Midbrain (tissue), 1 donor: ENCODE measurements around the gene LSM3.

Experiments used
- DNase-seq: peaks from one replicate; lab custom pipeline; 2025; lab: John Stamatoyannopoulos, UW

LSM3 gene

DNA sequence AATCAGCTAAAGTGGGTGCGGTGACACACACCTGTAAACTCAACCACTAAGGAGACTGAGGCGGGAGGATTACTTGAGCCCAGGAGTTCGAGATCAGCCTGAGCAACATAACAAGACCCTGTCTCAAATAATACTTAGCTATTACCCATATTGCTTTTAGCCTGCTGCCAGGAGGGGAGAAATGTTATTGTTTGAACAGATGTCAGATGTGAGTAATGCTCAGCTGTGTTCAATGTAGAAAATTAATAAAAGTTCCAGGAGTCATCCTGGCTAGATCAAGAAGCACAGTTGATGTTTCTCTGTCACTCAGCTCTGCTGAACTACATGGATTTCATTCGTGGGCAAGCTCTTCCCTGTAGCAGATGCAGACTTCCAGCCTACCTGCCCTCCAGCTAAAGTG is 22.2 kb downstream of the LSM3 start:
- no peak for DNase-seq

DNA sequence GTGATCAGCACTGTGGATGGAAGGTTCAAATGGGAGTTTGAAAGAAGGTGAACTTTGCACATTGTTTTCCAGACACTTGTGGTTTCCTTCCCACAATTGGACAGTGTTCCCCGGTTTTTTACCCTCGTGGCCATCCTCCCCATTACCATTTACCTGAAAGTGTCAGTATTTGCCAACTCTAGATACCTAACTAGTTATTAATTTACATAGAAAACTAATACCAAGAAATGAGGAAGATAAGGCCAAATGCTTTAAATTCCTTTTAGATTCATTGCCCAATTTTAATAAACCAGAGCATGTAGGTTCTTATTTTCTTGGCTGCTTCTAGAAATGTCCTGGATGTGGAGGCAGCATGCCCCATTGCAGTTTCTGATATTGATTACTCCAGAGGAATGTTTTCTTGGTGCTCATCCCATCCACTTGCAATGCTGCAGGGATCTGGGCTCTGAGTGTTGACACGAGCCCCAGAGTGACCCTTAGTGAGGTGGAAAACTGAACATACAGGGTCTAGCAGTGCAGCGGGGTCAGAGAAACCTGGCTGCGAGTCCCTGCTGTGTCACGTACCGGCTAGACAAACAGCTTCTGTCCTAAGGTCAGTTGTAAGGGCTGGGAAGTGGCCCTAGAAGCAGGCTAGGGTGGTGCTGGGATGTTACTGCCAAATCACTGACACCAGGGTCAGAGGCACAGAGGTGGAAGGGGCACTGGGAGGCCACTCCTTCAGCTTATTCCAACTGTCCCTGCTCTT is 23.5 kb downstream of the LSM3 start:
- DNase-seq, result no peak

DNA sequence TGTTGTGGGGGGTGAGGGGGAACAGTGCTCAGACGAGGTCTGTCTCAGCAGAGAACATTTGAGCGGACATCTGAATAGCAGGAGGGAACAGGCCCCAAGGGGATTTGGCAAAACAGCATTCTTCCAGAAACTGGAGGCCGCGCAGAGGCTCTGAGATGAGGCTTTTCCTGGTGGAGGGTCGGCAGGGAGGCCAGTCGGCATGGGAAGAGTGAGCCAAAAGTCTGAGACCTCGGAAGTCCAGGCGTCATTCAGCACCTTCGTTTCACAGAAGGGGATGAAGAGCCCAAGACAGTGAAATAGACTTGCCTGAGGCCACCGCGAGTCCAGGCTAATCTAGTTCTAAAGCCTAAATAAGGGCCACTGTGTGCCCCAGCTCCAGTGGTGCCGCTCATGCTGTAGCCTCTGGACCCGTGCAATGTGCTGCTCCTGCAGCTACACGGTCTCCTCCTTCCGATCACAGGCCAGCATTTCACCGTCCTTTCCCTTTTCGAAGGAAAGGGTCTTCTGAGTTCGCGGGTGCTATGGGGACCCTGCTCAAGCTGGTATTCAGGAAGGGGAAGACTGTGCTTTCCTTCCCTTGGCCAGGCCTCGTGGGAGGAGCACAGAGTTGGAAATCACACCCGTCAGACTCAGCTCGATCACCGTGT is 24.4 kb downstream of the LSM3 start:
- DNase-seq, result no peak

DNA sequence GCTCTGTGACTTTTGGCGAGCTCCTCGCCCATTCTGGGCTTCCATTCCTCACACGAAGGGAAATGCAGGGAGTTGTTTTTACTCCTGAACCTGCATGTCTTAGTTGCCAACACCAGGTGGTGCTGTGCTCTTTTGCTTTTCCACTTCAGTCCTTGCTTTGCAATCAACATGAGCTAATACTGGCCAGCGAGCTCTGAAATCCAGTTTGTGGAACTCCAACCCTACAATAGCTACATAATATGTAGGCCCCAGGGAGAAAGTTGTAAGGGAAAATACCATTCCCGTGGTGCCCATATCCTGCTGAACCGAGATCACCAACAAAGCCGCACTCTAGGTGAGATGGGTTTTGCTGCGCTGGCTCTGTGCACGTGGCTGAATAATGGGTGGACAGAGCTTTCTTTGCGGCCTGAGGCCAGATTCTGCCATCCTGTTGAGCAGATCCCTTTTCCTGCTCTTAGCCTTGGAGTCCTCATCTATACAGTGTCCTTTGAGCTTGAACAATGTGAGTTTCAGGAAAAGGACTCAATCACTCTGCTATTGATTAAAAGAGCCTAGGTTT is 25.0 kb downstream of the LSM3 start:
- DNase-seq, result peak; percentile 85

DNA sequence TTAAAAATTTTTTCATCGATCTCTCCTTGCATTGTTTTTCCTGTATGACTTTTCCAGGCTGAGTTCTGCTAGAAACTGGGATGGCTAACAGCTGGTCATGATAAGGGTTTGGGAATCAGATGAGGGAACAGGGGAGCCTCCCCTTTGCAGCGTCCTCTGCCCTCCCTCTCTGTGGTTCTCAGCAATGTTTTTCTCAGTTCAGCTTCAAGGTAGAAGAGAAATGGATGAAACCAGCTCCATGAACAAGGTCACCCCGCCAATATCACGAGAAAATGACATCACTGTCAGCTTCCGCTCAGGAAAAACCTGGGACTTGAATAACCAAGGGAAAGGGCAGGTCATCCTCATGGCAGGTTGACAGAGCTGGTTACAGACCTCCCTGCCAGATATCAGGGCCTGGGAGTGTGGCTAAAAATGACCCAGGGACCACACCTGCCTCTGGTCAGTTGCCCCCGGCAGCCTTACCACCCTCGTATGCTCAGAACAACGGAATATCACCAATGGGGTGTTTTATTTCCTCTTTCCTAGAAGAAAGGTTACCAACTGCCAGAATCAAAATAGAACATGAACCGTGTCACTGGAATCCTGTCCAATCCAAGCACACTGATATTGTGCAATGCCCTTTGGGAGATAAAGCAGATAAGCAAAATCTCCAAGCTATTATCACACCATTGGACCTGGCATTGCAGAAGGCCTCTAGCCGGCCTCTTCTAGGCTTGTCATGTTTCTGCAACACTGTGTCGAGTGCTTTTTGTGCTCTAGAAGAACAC is 26.1 kb downstream of the LSM3 start:
- DNase-seq, result no peak

DNA sequence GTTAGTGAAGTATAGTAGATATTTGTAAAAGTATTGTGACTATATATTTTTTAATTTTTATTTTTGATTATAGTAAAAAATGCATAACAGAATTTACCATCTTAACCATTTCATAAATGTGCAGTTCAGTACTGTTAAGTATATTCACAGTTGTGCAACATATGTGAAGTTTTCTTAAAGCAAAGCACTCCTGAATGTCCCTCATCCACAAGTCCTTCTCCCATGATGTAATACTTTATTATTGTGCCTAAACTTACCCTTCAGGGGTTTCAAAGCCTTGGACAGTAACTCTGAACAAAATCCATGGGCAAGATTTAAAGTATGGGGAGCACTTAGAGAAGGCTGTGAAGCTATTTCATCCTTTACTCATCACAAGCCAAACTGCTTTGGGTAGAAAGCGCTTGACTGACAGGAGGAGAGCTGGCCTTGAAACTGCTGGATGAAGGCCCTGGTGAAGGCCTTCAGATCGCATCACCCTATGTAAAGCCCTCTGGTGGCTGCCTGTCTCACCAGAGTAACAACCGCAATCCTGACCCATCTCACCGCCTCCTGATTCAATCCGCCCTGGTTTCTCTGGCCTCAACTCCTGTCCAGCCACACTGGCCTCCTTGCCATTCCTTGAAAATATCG is 28.0 kb downstream of the LSM3 start:
- no peak for DNase-seq

DNA sequence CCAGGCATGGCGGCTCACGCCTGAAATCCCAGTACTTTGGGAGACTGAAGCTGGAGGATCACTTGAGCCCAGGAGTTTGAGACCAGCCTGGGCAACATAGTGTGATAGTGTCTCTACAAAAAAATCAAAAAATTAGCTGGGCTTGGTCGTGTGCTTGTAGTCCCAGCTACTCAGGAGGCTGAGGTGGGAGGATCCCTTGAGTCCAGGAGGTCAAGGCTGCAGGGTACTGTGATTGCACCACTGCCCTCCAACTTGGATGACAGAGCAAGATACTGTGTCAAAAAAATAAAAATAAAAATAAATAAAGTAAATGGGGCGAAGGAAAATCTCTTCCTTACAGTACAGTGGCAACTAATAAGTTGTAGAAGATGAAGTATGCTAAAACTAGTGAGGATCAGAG is 29.6 kb downstream of the LSM3 start:
- no peak for DNase-seq

DNA sequence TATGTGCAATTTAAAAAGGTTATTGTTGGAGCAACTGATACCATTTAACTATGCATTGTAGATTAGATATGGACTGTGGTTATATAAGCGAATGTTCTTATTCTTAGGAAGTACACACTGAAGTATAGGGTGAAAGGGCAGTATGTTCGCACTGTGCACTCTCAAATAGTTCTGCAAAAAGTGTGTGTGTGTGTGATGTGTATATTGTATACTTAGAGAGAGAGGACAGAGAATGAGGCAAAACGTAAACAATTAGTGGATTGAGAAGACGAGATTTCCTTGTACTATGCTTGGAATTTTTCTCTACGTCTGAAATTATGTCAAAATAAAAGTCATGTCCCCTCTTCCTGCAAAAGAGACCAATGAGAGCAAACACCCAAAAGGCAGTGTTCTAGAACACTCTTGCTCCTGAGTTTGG is 30.4 kb downstream of the LSM3 start:
- no peak for DNase-seq

DNA sequence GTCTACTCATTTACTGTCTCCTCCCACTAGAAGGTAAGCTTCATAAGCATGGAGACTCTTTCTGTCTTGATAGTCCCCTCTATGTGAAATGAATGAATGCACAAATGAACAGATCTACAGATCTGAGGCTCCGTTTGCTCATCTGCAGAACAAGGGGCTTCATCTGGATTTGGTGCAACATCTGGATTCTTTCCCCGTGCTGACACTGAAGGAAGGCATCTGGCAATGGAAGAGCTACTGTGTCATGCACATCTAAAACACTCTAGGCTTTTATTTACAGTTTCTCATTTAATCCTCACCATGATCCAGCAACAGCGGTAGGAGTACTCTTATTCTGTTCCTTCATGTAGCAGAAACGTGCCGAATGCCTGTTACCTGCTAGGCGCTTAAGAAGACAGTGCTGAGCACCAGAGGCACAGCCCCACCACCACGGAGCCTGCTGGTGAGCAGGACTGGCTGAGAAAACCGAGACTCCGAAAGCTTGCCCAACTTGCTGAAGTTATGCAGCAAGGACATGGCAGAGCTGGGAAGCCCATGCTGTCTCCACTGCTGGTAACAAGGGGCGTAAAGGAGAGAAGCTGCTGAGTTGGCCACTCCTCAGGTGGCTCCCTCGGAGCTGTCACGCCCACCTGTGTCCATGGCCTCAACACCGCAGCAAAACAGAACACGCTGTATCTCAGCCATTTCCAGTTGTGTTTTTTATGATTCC is 31.1 kb downstream of the LSM3 start:
- no peak for DNase-seq

DNA sequence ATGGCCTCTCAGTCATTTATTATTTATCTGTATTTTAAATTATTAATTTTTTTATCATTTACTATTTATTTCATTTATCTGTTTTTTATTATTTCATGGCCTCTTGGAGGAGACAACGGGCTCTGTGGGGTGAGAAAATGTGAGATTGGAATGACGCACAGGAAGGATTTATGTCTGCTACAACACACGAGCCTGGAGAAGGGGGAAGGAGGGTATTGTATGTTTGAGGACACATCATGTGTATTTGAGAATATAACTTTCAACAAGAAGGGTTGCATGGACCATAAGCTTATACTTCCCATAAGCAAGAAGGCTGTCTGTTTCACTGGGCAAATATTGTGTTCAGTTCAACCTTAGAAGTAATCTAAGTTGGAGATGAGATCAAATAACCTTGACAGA is 31.7 kb downstream of the LSM3 start:
- DNase-seq, result no peak

DNA sequence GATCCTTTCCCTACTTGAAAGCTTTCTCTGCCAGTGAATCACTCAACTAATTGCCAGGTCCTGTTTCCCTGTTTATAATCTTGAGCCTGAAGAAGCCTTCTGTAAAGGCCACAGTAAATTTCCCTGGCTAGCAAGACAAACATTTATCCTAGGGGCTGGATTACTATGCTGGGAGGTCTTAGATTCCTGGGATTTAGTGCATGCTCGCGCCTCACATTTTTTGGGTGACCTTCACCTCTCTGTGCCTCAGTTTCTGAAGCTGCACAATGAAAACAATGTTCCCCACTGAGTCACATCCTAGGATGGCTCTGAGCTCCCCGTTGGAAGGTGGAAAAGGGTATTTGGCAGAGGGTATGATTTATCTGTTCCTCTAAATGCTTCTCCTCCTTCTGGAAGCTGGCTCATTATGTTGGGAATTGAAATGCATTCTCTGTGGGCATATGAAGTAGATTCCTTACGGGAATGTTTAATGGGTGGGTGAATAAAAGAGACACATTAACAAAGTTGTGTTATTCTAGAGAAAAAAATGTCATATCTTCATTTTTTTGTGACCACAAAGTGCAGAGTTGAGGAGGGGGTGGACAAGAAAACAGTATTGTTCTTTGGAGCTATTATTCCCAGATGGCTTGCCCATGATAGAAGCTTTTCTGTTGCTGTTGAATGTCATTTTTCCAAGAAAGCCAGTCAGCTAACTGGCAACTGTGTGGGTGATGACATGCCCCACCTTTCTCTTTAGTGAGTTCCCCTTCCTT is 32.4 kb downstream of the LSM3 start:
- no peak for DNase-seq

DNA sequence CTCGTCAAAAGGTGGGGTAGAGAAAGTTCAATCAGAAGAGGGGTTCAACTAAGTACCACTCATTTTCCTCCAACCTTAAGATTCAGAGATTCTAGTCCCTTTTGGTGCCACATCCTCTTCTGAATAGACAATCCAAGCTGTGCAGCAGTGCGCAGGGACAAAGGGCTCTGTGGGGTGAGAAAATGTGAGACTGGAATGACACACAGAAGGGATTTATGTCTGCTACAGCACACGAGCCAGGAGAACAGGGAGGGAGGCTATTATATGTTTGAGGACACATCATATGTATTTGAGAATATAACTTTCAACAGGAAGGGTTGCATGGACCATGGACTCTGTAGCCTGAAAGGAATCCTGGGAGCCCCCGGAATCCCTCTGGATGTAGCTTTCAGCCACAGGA is 33.0 kb downstream of the LSM3 start:
- DNase-seq, result no peak

DNA sequence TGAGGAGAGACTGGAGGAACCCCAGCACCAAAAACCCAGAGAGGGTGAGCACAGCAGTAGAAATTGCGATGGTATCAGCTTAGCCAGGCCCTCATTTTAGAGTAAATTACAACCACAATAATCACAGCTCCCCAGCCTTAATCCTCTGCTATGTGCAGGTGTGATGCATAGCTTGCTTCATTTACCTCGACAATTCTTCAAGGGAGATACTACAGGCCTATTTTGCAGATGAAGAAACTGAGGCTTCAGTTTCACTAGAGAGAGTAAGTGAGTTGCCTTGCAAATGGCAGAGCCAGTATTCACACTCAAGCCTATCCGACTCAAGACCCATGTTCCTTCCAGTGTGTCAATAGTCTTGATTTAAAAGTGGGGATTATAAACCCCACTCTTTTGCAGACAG is 33.4 kb downstream of the LSM3 start:
- DNase-seq, result no peak

DNA sequence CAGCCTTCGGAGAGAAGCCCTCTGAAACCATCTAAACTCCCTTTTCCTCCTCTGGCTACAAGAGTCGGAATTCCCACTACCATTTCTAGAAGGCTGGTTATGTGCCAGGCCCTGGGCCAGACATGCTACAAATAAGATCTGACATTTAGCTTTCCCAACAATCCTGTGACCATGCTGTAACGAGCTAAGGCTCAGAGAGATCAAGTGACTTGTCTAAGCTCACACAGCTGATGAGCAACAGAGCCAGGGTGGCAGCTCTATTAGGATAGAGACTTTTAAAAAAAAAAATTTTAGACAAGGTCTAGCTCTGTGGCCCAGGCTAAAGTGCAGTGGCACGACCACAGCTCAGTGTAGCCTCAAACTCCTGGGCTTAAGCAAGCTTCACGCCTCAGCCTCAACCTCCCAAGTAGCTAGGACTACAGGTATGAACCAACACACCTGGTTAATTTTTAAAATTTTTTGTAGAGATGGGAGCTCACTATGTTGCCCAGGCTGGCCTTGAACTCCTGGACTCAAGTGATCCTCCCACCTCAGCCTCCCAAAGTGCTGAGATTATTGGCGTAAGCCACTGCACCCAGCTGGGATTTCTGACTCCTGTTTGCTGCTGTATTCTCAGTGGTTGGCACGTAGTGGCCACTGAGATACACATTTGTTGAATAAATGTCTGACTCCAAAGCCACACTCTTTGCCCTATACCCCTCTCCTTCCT is 34.6 kb downstream of the LSM3 start:
- no peak for DNase-seq

DNA sequence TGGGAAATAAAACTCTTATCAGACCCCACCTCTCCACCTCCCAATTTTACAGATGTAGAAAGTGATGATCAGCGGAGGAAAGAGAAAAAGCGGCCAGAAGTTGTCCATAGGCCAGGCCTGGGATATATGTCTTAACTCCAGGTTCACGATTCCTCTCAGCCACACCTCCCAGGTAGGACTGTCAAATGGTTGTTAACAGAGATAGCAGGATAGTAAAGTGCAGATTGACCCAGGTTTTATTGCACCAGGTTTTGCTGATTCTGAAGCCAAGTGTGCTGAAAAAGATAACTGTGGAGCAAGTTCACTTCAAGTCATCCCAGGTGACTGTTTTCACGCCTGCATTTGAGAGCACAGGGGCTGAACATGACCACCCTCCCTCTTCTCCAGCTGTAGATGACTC is 36.1 kb downstream of the LSM3 start:
- DNase-seq, result no peak

DNA sequence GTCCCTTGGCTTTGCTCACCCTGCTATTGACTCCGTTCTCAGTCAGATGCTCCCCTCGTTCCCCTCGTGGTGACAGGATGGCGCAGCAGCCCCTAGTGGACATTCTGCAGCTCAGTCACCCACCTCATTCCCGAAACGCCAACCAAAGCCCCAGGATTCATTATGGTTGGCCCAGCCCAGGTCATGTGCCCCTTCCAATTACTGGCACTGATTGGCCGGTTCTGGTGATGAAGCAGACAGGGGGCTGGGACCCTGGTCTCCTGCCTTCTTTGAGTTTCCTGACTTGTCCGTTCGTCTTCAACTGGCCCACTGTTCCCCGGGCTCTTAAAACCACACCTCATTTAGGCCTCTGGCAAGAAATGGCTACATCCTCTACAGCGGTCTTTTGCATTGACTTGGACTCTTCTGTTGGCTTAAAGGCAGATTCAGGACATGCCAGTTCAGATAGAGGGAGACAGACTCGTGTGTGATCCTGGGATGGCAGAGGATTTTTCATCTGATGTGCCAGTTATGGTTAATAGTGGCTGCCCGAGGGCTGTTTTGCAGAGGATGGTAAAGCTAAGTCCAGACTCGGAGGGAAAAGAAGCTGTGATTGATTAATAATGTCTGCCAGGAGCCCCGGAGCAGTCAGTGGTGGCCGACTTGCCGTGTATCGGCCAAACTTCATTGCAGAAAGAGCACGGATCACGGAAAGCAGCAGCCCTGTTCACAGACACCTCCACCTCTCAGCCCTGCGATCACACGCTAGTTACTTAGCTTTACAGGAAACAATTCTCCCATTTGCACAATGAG is 37.8 kb downstream of the LSM3 start:
- peak; percentile 17 for DNase-seq

DNA sequence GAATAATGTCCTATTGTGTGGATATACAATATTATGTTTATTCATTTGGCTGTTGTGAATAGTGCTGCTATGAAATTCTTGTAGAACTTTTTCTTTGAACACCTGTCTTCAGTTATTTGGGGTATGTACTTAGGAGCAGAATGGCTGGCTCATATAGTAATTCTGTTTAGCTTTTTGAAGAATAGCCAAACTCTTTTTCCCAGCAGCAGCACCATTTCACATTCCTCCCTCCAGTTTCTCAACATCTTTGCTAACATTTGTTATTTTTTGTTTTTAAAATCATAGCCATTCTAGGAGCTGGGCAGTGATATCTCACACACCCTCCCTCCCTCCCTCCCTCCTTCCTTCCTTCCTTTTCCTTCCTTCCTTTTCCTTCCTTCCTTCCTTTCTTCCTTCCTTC is 39.7 kb downstream of the LSM3 start:
- DNase-seq, result no peak

DNA sequence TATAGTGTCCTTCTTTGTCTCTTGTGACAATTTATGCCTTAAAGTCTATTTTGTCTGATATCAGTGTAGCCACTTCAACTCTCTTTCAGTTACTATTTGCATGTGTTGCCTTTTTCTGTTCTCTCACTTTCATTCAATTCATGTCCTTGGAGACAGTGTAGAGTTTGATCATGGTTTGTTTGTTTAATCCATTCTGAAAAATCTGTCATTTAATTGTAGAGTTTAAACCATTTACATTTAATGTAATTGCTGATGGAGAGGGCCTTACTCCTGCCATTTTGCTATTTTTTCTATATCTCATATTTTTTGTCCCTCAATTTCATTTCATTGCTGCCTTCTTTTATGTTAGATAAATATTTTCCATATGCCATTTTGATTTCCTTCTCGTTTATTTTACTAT is 42.3 kb downstream of the LSM3 start:
- no peak for DNase-seq

DNA sequence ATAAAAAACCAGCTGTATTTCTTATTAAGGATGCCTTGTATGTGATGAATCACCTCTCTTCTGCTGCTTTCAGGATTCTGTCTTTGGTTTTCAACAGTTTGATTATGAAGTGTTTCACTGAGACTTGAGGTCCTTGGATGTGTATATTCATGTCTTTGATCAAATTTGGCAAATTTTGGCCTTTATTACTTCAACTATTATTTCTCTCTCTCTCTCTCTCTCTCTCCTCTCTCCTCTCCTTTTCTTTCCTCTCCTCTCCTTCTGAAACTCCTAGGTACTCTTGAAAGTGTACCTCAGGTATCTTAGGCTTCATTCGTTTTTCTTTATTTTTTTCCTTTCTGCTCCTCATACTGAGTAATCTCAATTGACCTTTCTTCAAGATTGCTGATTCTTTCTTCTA is 43.3 kb downstream of the LSM3 start:
- no peak for DNase-seq

DNA sequence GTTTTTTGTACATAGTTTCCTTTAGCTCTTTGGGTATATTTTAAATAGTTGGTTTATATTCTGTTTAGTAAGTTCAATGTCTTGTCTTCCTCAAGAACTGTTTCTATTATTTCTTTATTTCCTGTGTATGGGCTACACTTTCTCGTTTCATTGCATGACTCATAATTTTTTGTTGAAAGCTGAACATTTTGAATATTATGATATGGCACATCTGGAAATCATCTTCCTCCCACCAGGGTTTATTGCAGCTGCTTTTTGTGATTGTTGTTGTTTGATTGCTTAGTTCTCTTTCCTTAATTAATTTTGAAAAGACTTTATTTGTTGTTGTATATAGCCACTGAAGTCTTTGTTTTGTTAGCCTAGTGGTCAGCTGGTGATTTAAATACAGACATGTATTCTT is 43.8 kb downstream of the LSM3 start:
- DNase-seq, result no peak
